HG02642 (cell line): ENCODE results near the gene PRKAR2A.

ENCODE experiments used
- ATAC-seq: cut with Tn5 transposase; IDR thresholded peaks from one replicate; pipeline ENCODE4 v1.9.1; 2021; ENCODE audit warnings: mild to moderate bottlenecking; ENCODE audit not compliant: unreplicated experiment, poor library complexity

PRKAR2A gene

DNA sequence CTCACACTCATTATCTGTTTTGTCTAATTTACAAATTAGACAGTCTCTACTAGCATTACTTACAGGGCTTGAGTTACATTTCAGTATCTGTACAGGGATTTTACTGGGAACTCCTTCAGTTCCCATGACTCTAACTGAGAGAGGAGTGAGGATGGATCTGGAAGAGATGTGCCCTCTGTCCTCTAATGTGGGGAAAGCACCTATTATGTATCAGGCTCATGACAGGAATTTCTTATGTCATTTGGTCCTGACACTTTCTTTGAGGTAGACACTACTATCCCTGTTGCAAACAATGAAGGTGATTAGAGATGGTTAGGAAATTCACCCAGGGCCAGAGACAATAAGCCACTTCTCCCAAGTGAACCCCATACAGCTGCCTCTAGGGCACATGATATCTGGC lies 151.1 kb downstream of the PRKAR2A start:
- ATAC-seq, result no peak
